H9 (cell line): ENCODE measurements around the gene PDE3A. TPM values are rescaled to one million over a fixed set of nuclear protein-coding genes. Genes with fewer than 3 reads are reported as not detected.

Experiments used
- DNase-seq: peaks from one replicate; pipeline ENCODE4 v3.0.0-alpha.2; 2017
- H2AFZ ChIP-seq: one replicate; pipeline ENCODE4 v1.6.1; 2013; ENCODE audit warnings: mild to moderate bottlenecking, low read length, control low read depth, moderate library complexity
- H2AK5ac ChIP-seq: 2 replicates; pipeline ENCODE4 v1.6.1; 2013; ENCODE audit warnings: low read length, control low read depth, mixed read lengths; ENCODE audit not compliant: insufficient read length
- H2BK120ac ChIP-seq: one replicate; pipeline ENCODE4 v1.6.1; 2013; ENCODE audit warnings: low read depth, mild to moderate bottlenecking, low read length, control low read depth, inconsistent platforms; ENCODE audit not compliant: poor library complexity, severe bottlenecking
- H2BK12ac ChIP-seq: 2 replicates; pipeline ENCODE4 v1.6.1; 2013; ENCODE audit warnings: low read length, control low read depth, mixed read lengths, low read depth; ENCODE audit not compliant: insufficient read length
- H2BK15ac ChIP-seq: 2 replicates; pipeline ENCODE4 v1.6.1; 2013; ENCODE audit warnings: low read depth, low read length, control low read depth
- H2BK20ac ChIP-seq: one replicate; pipeline ENCODE4 v1.6.1; 2013; ENCODE audit warnings: low read depth, mild to moderate bottlenecking, low read length, control low read depth, inconsistent platforms; ENCODE audit not compliant: poor library complexity, severe bottlenecking
- H2BK5ac ChIP-seq: 2 replicates; pipeline ENCODE4 v1.6.1; 2013; ENCODE audit warnings: low read length, control low read depth, mixed read lengths; ENCODE audit not compliant: insufficient read length
- H3K14ac ChIP-seq: 2 replicates; pipeline ENCODE4 v1.6.1; 2013; ENCODE audit warnings: low read length, control low read depth; ENCODE audit not compliant: insufficient read depth
- H3K18ac ChIP-seq: 2 replicates; pipeline ENCODE4 v1.6.1; 2013; ENCODE audit warnings: low read depth, mild to moderate bottlenecking, mixed read lengths, low read length, control low read depth; ENCODE audit not compliant: insufficient read length
- H3K23ac ChIP-seq: 2 replicates; pipeline ENCODE4 v1.6.1; 2013; ENCODE audit warnings: low read length, control low read depth, mixed read lengths, low read depth; ENCODE audit not compliant: insufficient read length
- H3K23me2 ChIP-seq: 2 replicates; pipeline ENCODE4 v1.6.1; 2013; ENCODE audit warnings: low read depth, mild to moderate bottlenecking, mixed read lengths, low read length, control low read depth; ENCODE audit not compliant: insufficient read length, poor library complexity, severe bottlenecking
- H3K27ac ChIP-seq: 2 replicates; pipeline ENCODE4 v1.5.1; 2013; ENCODE audit warnings: low read length, control low read depth, mixed read lengths, low read depth; ENCODE audit not compliant: insufficient read length
- H3K27me3 ChIP-seq: 2 replicates; pipeline ENCODE4 v1.6.1; 2013; ENCODE audit warnings: low read length, control low read depth, inconsistent platforms; ENCODE audit not compliant: insufficient read depth
- H3K4ac ChIP-seq: 2 replicates; pipeline ENCODE4 v1.6.1; 2013; ENCODE audit warnings: low read depth, mild to moderate bottlenecking, control low read depth, inconsistent platforms, low read length, moderate library complexity
- H3K4me1 ChIP-seq: 2 replicates; pipeline ENCODE4 v1.6.1; 2013; ENCODE audit warnings: low read length, control low read depth, inconsistent platforms; ENCODE audit not compliant: insufficient read depth
- H3K4me2 ChIP-seq: 2 replicates; pipeline ENCODE4 v1.6.1; 2013; ENCODE audit warnings: low read length, control low read depth, mixed read lengths; ENCODE audit not compliant: insufficient read length, insufficient read depth
- H3K56ac ChIP-seq: 2 replicates; pipeline ENCODE4 v1.6.1; 2013; ENCODE audit warnings: low read depth, mild to moderate bottlenecking, mixed read lengths, low read length, control low read depth; ENCODE audit not compliant: insufficient read length
- H3K79me1 ChIP-seq: 2 replicates; pipeline ENCODE4 v1.6.1; 2013; ENCODE audit warnings: low read depth, mild to moderate bottlenecking, moderate library complexity, low read length, control low read depth, inconsistent platforms; ENCODE audit not compliant: insufficient read depth, poor library complexity, severe bottlenecking
- H3K79me2 ChIP-seq: 2 replicates; pipeline ENCODE4 v1.6.1; 2013; ENCODE audit warnings: low read length, control low read depth, inconsistent platforms; ENCODE audit not compliant: insufficient read depth
- H3K9ac ChIP-seq: 2 replicates; pipeline ENCODE4 v1.6.1; 2013; ENCODE audit warnings: low read length, control low read depth, mixed read lengths; ENCODE audit not compliant: insufficient read length; ENCODE audit errors: extremely low read depth
- H3K9me3 ChIP-seq: one replicate; pipeline ENCODE4 v1.6.1; 2013; ENCODE audit warnings: low read depth, low read length, inconsistent platforms; ENCODE audit not compliant: control insufficient read depth
- H3T11ph ChIP-seq: one replicate; pipeline ENCODE4 v1.6.1; 2013; ENCODE audit warnings: mild to moderate bottlenecking, low read length, control low read depth, inconsistent platforms
- H4K20me1 ChIP-seq: one replicate; pipeline ENCODE4 v1.6.1; 2013; ENCODE audit not compliant: control insufficient read depth, insufficient read length, insufficient read depth
- H4K5ac ChIP-seq: 2 replicates; pipeline ENCODE4 v1.6.1; 2013; ENCODE audit warnings: low read depth, mild to moderate bottlenecking, mixed read lengths, low read length, control low read depth; ENCODE audit not compliant: insufficient read length
- H4K8ac ChIP-seq: replicated peaks from 2 replicates; pipeline ENCODE4 v1.6.1; 2013; ENCODE audit warnings: low read length, control low read depth, mixed read lengths, low read depth; ENCODE audit not compliant: insufficient read length
- H4K91ac ChIP-seq: 2 replicates; pipeline ENCODE4 v1.6.1; 2013; ENCODE audit warnings: low read depth, mild to moderate bottlenecking, moderate library complexity, mixed read lengths, low read length, control low read depth; ENCODE audit not compliant: insufficient read length
- H3K27ac Mint-ChIP-seq, 3 experiments: 2 replicates in 2 of 3; 3 replicates in 1 of 3; pipeline ENCODE4 v1.8.0; 2020 to 2021; ENCODE audit warnings: mixed read lengths in 3 of 3, mild to moderate bottlenecking in 1 of 3, moderate library complexity in 1 of 3
- H3K27me3 Mint-ChIP-seq: 2 replicates; pipeline ENCODE4 v1.8.0; 2021; ENCODE audit warnings: low read depth, mild to moderate bottlenecking, moderate library complexity, mixed read lengths
- H3K36me3 Mint-ChIP-seq, 3 experiments: 2 replicates in 2 of 3; 3 replicates in 1 of 3; pipeline ENCODE4 v1.8.0; 2020 to 2021; ENCODE audit warnings: low read depth in 3 of 3, mixed read lengths in 3 of 3; ENCODE audit not compliant: insufficient read depth in 1 of 3
- H3K4me1 Mint-ChIP-seq, 2 experiments: 2 replicates each; pipeline ENCODE4 v1.8.0; 2020; ENCODE audit warnings: mixed read lengths in 2 of 2
- H3K4me3 Mint-ChIP-seq, 2 experiments: 2 replicates in 1 of 2; 3 replicates in 1 of 2; pipeline ENCODE4 v1.8.0; 2020 to 2021; ENCODE audit warnings: mild to moderate bottlenecking in 2 of 2, mixed read lengths in 2 of 2, moderate library complexity in 1 of 2
- H3K9me3 Mint-ChIP-seq, 2 experiments: 2 replicates in 1 of 2; 3 replicates in 1 of 2; pipeline ENCODE4 v1.8.0; 2020; ENCODE audit warnings: mild to moderate bottlenecking in 2 of 2, mixed read lengths in 2 of 2, moderate library complexity in 1 of 2
- CTCF ChIP-seq: fragments of 200-600 bp; sonication (generic); conservative IDR thresholded peaks from 3 replicates; pipeline ENCODE4 v1.8.0; 2021; ENCODE audit warnings: antibody characterized with exemption, mild to moderate bottlenecking
- WGBS: extraction: QIAGEN DNeasy Blood & Tissue Kit; methylation state at CpG from one replicate; pipeline ENCODE4 v1.1.7; 2013; ENCODE audit warnings: missing lambda C conversion rate, low lambda C conversion rate, mixed read lengths; ENCODE audit not compliant: insufficient read length; ENCODE audit errors: extremely low coverage; 5-methylcytosine and 5-hydroxymethylcytosine counted together
- total RNA-seq: library from RNA; stranded (reverse); gene quantifications from 2 replicates; pipeline ENCODE4 v1.2.1, GENCODE V29; 2021

Gene PDE3A
- total RNA-seq, 1 experiment from 2014 or later, result 3.0 TPM

- H4K20me1 ChIP-seq, result no peaks in the 10 kb centered on the region
- H2BK15ac ChIP-seq, result no peak overlapping the region
- no peaks in the 10 kb centered on the region for H3K79me1 ChIP-seq
- H2BK12ac ChIP-seq, result no peak overlapping the region
- H2AFZ ChIP-seq, result no peak overlapping the region
- H2BK5ac ChIP-seq, result no peak overlapping the region
- H4K5ac ChIP-seq, result no peak overlapping the region
- no peak overlapping the region for H2AK5ac ChIP-seq
- no peak for DNase-seq
- no peaks in the 10 kb centered on the region for H3K27me3 ChIP-seq
- H2BK20ac ChIP-seq, result no peak overlapping the region
- H4K8ac ChIP-seq, result no peak overlapping the region
- H3K23me2 ChIP-seq, result no peaks in the 10 kb centered on the region
- WGBS, result no CpG with 5 or more reads among the region's 2 CpGs
- Mint-ChIP-seq H3K4me1 (peaks cover 50 to 54% of the 10 kb centered on the region in 2 experiments), H3K27ac (peak overlapping the region in 2 of 3 experiments; percentile 17 to 50; a peak in 4 of 7 replicates), H3K36me3 (no peaks in the 10 kb centered on the region; a peak in 1 of 7 replicates), H3K4me3 (no peak overlapping the region; a peak in 1 of 5 replicates), H3K9me3 (no peaks in the 10 kb centered on the region), H3K27me3 (no peaks in the 10 kb centered on the region)
- no peak overlapping the region for H4K91ac ChIP-seq
- H3K14ac ChIP-seq, result no peak overlapping the region
- H3T11ph ChIP-seq, result no peak overlapping the region
- no peaks in the 10 kb centered on the region for H3K79me2 ChIP-seq
- no peak for TF ChIP-seq CTCF
- H3K23ac ChIP-seq, result no peak overlapping the region
- H3K9ac ChIP-seq, result no peak overlapping the region
- H3K18ac ChIP-seq, result no peak overlapping the region
- H3K9me3 ChIP-seq, result no peaks in the 10 kb centered on the region
- H3K4me1 ChIP-seq, result peaks cover 8% of the 10 kb centered on the region
- no peak overlapping the region for H3K4me2 ChIP-seq
- H3K27ac ChIP-seq, result no peak overlapping the region
- H2BK120ac ChIP-seq, result no peak overlapping the region
- no peak overlapping the region for H3K56ac ChIP-seq
- H3K4ac ChIP-seq, result no peak overlapping the region
Observed at GRCh38 chr12:20443792-20444191, 75.5 kb downstream of the PDE3A start.
